Neutrophil (primary cell): ENCODE data around the gene SMS.

ENCODE experiments used
- H3K27ac ChIP-seq: fragments of 200-600 bp; sonication (generic); 2 replicates; pipeline ENCODE4 v1.5.1; 2016; ENCODE audit warnings: mild to moderate bottlenecking, moderate library complexity
- H3K27me3 ChIP-seq: fragments of 200-600 bp; sonication (generic); 2 replicates; pipeline ENCODE4 v1.6.0; 2016; ENCODE audit warnings: mild to moderate bottlenecking
- H3K36me3 ChIP-seq: fragments of 200-600 bp; sonication (generic); 2 replicates; pipeline ENCODE4 v1.5.1; 2017
- H3K4me1 ChIP-seq, 2 experiments: fragments of 200-600 bp in 1 of 2; sonication (generic) in 1 of 2; 1 replicate in 1 of 2; 2 replicates in 1 of 2; pipeline versions ENCODE4 v1.5.1 to v1.6.1; 2013 to 2016; ENCODE audit warnings: low read depth in 1 of 2, low read length in 1 of 2, mild to moderate bottlenecking in 1 of 2, moderate library complexity in 1 of 2; ENCODE audit not compliant: control insufficient read depth in 1 of 2, insufficient read depth in 1 of 2
- H3K4me3 ChIP-seq, 2 experiments: fragments of 200-600 bp in 1 of 2; sonication (generic) in 1 of 2; 1 replicate in 1 of 2; 2 replicates in 1 of 2; pipeline ENCODE4 v1.5.1; 2013 to 2016; ENCODE audit warnings: low read depth in 1 of 2, low read length in 1 of 2, mild to moderate bottlenecking in 1 of 2, moderate library complexity in 1 of 2
- H3K9me3 ChIP-seq: fragments of 200-600 bp; sonication (generic); 2 replicates; pipeline ENCODE4 v1.5.1; 2016
- TF ChIP-seq, protein P1 (sequence below): fragments of 200-600 bp; sonication (generic); IDR thresholded peaks from 2 replicates; pipeline ENCODE4 v1.5.1; 2016; ENCODE audit warnings: antibody characterized with exemption

SMS gene

DNA sequence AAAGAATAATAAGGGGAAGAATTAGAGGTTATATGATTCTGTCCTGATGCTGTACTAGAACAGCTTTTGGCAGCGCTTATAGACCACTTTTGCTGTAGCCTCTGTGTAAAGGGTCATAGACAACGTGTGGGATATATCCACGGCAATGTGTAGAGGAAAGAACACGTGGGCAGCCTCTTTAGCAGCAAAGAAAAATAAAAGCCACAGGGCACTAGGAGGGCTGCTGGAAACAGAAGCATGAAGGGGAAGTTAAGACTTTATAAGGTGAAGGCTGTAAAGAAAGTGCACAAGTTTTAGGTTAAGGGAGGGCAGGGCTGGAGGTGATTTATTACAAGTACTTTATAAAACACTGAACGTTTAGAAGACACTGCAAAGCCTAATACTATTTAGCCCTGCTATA lies 71.5 kb downstream of the SMS start:
- Histone ChIP-seq H3K27ac (peak overlapping the region; percentile 15), H3K4me3 (no peak overlapping the region), H3K36me3 (no peaks in the 10 kb centered on the region), H3K9me3 (no peaks in the 10 kb centered on the region), H3K27me3 (no peaks in the 10 kb centered on the region), H3K4me1 (no peaks in the 10 kb centered on the region)
- TF ChIP-seq, protein P1, sequence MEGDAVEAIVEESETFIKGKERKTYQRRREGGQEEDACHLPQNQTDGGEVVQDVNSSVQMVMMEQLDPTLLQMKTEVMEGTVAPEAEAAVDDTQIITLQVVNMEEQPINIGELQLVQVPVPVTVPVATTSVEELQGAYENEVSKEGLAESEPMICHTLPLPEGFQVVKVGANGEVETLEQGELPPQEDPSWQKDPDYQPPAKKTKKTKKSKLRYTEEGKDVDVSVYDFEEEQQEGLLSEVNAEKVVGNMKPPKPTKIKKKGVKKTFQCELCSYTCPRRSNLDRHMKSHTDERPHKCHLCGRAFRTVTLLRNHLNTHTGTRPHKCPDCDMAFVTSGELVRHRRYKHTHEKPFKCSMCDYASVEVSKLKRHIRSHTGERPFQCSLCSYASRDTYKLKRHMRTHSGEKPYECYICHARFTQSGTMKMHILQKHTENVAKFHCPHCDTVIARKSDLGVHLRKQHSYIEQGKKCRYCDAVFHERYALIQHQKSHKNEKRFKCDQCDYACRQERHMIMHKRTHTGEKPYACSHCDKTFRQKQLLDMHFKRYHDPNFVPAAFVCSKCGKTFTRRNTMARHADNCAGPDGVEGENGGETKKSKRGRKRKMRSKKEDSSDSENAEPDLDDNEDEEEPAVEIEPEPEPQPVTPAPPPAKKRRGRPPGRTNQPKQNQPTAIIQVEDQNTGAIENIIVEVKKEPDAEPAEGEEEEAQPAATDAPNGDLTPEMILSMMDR: no peak

DNA sequence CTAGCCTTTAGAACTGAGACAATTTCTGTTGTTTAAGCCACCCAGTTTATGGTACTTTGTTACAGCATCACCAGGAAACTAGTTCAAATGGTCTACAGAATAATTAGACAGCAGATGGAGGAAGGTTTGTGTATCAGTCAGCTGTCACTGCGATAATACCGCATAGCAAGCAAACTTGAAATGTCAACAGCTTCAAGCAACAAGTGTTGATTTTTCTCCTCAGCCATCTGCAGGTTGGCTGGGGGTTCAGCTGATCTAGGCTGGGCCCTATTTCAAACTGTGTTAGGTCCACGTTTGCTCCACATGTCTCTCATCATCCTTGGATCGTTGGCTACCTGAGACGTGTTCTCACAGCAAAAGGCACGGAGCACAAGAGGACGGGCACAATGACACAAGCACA lies 72.4 kb downstream of the SMS start:
- H3K4me1 ChIP-seq: no peaks in the 10 kb centered on the region
- no peak overlapping the region for H3K4me3 ChIP-seq
- no peaks in the 10 kb centered on the region for H3K27me3 ChIP-seq
- no peaks in the 10 kb centered on the region for H3K9me3 ChIP-seq
- H3K27ac ChIP-seq: no peak overlapping the region
- no peaks in the 10 kb centered on the region for H3K36me3 ChIP-seq
- TF ChIP-seq, protein P1: no peak

DNA sequence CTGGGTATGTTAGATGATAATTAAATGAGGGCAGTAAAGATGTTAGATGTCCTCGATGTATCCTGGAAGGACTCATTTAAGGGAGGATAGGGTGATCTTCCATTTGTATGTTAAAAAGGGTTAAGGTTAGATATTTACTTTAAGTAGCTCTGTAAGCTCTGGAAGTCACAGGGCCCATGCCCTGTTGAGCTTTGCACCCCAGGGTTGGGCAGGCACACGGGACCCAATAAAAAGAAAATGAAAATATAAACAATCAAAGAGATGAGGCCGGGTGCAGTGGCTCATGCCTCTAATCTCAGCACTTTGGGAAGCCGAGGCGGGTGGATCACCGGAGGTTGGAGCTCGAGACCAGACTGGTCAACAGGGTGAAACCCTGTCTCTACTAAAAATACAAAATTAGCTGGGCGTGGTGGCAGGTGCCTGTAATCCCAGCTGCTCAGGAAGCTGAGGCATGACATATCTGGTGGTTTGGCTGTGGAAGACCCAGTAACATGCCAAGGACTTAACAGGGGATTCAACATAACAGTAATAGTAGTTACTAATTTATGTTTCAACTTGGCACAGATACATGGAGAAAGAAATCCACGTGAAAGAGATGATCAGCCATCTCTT lies 74.7 kb downstream of the SMS start:
- TF ChIP-seq, protein P1: no peak
- H3K4me1 ChIP-seq: no peaks in the 10 kb centered on the region
- no peak overlapping the region for H3K27ac ChIP-seq
- no peak overlapping the region for H3K4me3 ChIP-seq
- no peaks in the 10 kb centered on the region for H3K9me3 ChIP-seq
- H3K27me3 ChIP-seq: no peaks in the 10 kb centered on the region
- no peaks in the 10 kb centered on the region for H3K36me3 ChIP-seq

DNA sequence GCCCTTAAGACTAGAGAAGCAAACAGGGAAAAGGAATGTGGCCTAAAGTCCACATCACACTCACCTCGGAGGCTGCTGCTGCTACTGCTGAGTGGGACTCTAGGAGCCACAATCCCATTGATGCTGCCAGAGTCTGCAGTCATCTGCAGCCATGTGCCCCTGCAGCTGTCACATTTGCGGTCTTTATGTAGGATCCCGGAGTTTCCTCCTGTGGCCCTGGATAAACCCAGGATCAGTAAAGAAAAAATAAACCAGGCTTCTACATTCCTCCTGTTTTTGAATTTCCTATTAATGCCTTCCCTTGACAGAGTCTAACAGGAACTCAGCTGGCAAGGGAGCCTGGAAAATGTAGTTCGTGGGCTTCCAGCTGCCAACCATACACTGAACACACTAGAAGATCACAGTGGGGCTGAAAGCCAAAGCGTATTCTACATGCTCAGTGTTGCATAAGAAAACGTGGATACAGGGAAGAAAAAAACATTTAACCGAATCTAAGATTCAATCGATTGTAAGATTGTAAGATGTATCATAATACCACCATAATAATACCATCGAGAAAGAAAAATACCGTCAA lies 81.3 kb downstream of the SMS start:
- Histone ChIP-seq H3K4me3 (no peak overlapping the region), H3K27ac (no peak overlapping the region)
- TF ChIP-seq, protein P1: no peak

DNA sequence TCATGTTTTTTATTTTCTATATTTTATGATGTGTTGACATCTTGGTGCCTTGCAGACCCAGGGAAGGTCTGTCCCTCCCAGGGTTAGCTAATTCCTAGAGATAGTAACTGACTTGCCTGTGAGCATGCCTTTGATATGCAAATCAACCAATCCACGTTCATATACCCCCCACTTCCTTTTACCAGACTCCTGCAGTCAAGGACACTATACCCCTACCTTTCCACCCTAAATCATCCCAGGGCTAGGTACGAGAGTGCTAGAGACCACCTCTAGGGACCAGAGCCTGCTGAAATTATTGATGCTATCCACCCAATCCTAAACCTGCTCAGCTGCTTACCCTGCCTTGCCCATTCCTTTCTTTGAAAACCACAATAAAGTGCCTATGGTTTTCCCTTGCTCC lies 84.1 kb downstream of the SMS start:
- H3K4me3 ChIP-seq: no peak overlapping the region
- no peaks in the 10 kb centered on the region for H3K27me3 ChIP-seq
- H3K9me3 ChIP-seq: no peaks in the 10 kb centered on the region
- TF ChIP-seq, protein P1: no peak
- no peaks in the 10 kb centered on the region for H3K4me1 ChIP-seq
- H3K27ac ChIP-seq: no peak overlapping the region
- H3K36me3 ChIP-seq: no peaks in the 10 kb centered on the region

More for the DNA sequence above, 81.3 kb downstream of the SMS start:
- H3K9me3 ChIP-seq: no peaks in the 10 kb centered on the region
- H3K27me3 ChIP-seq: no peaks in the 10 kb centered on the region
- H3K4me1 ChIP-seq: no peaks in the 10 kb centered on the region
- no peaks in the 10 kb centered on the region for H3K36me3 ChIP-seq
